GM18505 (cell line): Measurements from ENCODE around the gene ELOA.
A peak's percentile ranks its signal among the peaks of the same experiment; 100 is the strongest.
"Not testable (repeated sequence)": the region's sequence is repeated elsewhere in the genome, so short reads cannot be mapped to it uniquely, and the experiment has no call there.

ENCODE experiments used
- ATAC-seq: cut with Tn5 transposase; IDR thresholded peaks from one replicate; pipeline ENCODE4 v1.9.1; 2021; ENCODE audit not compliant: unreplicated experiment
- POLR2A ChIP-seq: IDR thresholded peaks from 4 replicates; pipeline ENCODE4 v1.6.1; 2011; ENCODE audit warnings: borderline replicate concordance; ENCODE audit not compliant: insufficient read depth, insufficient read length; ENCODE audit errors: extremely low read depth

Gene ELOA

GRCh38 chr1:23797478-23798448 lies 54.5 kb downstream of the ELOA start:
- no peak for ATAC-seq

GRCh38 chr1:23798662-23799142 lies 55.4 kb downstream of the ELOA start:
- TF ChIP-seq POLR2A = no peak
- ATAC-seq = no peak

More at GRCh38 chr1:23797478-23798448, 54.5 kb downstream of the ELOA start:
- no peak for TF ChIP-seq POLR2A

GRCh38 chr1:23799255-23799569 lies 55.9 kb downstream of the ELOA start:
- no peak for ATAC-seq
- TF ChIP-seq POLR2A = no peak

GRCh38 chr1:23799570-23800399 lies 56.5 kb downstream of the ELOA start:
- ATAC-seq = no peak
- TF ChIP-seq POLR2A = no peak

- TF ChIP-seq POLR2A = peak; percentile 91
- peak; percentile 76 for ATAC-seq
Measured at GRCh38 chr1:23800400-23801337, 57.4 kb downstream of the ELOA start, which contains the start of gene GALE. Gene GALE (minus strand): TSS chr1:23800754. CDS start chr1:23799007, 1,747 bp downstream.

DNA sequence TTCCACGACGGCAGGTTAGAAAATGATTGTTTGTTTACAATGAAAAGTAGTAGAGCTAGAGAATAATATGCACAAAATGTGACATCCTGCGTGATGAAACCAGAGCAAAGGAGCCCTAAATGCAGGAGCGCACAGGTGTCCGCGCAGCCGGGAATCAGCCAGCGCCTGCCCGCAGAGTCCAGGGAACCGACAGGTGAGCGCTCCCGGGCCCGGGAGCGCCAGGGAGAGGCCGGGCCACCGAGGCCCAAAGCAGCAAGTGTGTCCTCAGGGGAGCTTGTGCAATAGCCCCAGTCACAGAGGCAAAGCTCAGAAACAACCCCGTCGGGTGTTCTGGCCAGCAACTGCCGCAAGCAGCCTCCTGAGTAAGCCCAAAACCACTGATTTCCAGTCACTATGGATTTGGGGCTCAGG lies 58.1 kb downstream of the ELOA start:
- TF ChIP-seq POLR2A = no peak
- ATAC-seq = no peak

GRCh38 chr1:23801876-23802275 lies 58.6 kb downstream of the ELOA start:
- TF ChIP-seq POLR2A = no peak

GRCh38 chr1:23802809-23803342 lies 59.6 kb downstream of the ELOA start:
- not testable (repeated sequence) for ATAC-seq

More at GRCh38 chr1:23801876-23802275, 58.6 kb downstream of the ELOA start:
- ATAC-seq = no peak

GRCh38 chr1:23803674-23804073 lies 60.4 kb downstream of the ELOA start:
- ATAC-seq = no peak
- no peak for TF ChIP-seq POLR2A

GRCh38 chr1:23804183-23804835 lies 61.0 kb downstream of the ELOA start:
- no peak for TF ChIP-seq POLR2A
- no peak for ATAC-seq

DNA sequence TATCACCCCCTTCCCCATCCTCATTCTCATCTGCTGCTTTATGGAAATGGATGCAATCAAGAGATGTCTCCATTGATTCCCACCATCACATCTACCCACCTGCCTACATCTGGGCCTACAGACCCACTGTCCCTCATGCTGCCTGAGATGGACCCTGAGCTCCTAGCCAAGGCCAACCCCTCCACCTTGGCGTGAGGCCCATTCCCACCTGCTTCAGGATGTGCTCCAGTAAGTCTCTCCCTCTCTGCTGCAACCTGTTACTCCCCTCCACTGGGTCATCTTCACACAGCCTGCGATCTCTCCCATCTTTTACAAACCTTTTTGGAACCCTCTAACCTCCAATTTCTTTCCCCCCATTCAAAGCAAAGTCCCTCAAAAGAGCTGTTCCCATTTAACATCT lies 61.8 kb downstream of the ELOA start:
- TF ChIP-seq POLR2A = no peak
- no peak for ATAC-seq

DNA sequence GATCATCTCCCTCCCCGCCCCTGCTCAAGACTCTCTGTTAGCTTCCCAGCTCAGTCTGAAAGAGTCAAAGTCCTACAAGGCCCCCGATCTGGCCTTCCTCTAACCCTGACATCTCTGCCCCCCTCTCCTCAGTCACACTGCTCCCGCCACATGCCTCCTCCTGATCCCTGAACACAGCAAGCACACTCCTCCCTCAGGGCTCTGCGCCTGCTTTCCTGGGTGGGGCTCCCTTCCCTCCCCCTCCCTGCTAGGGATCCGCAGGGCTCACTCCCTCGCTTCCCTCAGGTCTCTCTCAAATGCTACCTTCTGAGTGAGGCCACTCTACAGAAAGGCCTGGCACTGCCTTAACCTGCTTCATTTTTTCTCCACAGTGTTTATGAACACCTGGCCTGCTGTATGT lies 63.0 kb downstream of the ELOA start:
- no peak for ATAC-seq
- TF ChIP-seq POLR2A = no peak

DNA sequence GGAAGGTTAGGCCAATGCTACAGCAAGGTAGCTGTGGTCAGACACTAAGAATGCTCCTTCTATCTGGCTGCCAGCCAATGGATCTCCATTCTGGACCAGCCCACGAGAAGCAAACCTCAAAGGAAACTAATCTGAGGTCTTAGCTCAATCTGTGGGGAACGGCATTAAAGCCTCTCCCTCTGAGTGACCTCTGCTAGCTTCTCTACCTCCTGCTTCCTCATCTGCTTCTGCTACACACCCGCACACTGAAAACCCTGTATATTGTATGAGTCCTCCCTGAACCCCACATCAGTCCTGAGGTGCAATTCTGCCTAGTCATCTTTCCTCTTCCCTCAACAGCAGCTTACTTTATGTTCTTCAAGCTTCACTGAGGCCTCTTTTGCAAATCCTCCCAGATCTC lies 64.2 kb downstream of the ELOA start:
- no peak for ATAC-seq
- no peak for TF ChIP-seq POLR2A
